T-helper 22 cell (primary cell): ENCODE measurements around the gene ADCY5.

ENCODE experiments used
- DNase-seq: peaks from one replicate; pipeline ENCODE4 v3.0.0-alpha.2; 2020; ENCODE audit warnings: low read depth

The ADCY5 gene

DNA sequence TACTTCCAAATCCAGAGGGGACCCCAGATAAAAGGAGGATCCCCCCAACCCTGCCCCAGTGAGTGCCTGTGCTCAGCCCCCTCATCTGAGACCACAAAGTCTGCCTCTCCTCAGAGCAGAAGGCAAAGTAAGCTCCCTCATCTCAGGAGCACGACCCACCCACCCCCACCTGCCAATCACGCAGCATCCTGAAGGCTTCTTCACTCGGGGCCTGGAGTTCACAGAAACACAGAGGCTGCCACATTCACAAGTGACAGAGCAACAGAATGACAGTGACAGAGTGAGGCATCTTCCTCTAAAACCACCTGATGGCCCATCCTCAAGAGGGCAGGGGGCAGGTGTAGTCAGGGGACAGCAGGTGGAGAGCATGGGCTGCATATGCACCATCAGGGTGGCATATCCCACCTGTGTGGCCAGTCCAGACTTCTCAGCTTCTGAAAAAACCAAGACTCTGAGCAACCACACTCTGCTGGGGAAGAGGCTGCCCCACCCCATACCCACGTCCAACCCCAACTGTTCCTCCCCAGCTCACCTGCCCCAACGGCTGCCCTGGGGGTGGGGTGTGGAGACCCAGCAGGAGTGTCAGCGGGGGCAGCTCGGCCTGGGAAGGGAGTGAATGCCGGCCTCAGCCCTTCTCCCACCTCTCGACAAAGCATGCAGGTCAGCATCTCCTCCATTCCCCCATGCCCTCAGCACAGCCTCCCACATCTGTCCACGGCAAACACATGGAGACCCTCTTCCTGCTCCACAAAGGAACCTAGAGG, 19.3 kb downstream of the ADCY5 start:
- no peak for DNase-seq

DNA sequence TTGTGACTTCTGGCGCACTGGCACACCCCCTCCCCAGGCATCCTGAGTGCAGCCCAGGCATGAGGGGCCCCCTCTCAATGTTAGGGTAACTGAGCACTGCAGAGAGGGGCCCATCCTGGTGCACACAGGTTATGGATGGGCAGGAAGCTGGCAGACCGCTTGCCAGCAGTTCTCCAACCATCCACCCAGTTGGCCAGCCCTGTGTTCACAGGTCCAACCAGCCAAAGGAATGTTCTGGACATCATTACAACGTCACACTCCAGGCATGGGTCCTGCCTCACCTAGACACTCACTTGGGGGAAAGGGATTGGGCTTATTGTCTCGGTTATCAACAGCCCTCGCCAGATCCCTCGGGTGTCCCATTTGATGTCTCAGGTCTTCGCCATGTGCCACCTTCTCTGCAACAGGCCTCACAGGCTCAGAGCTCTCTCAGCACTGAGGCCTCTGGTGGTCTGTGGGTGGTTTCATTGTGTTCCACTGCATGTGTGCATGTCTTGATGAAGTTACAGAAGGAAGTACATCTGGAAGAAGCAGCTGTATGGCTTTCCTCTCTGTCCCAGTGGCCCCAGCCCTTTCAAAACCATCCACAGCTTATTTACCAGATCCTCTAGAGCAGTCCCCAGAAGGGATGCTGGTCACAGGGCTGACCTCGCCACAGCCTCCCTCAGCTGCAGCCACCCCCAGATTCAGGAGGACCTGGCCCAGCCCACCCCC, 23.7 kb downstream of the ADCY5 start:
- DNase-seq = no peak

DNA sequence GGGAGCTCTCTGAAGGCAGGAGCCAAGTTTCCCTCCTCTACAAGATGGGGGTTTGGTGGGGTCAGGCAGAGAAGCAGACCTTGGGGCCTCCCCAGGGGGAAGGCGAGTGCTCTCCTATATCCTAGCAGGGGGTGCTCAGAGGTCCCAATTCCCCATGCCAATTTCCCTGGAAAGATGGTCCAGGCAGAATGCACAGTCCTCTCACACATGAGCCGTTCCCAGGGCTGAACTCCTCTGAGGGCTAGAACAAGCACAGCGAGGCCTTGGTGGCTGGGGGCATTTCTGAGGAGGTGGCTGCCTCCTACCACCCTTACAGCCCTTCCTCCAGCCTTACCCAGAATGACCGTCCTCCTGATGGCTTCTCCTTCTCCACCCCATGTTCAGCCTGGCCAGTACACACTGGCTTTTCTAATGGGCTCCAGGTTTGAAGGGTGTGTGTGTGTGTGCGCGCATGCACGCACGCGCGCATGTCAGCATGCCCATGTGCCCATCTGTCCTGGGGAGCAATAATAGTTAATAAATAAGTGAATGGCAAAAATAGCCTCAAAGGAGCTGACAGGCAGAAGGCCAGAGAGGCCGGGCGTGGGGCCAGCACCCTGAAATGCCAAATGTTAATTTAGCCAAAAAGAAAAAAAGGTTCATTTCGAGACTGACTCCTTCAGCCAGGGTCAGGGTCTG, 24.4 kb downstream of the ADCY5 start:
- DNase-seq = no peak

DNA sequence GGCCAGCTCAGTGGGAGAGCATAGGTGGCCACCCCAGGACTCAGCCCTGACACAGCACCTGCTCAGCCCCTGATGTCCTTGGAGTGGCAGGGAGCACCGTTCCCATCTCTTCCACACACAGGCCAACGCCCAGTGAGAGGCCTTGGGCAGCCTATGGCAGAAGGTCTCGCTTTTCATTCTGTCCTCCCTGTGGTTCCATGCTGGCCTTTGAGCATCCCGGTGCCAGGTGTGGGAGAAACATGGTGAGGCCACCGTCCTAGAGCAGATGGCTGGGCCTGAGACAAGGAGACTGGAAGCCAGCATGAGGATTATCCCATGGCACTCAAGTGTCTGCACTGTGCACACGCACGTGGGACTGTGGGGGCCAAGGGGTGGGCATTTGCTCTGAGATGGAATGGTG, 25.1 kb downstream of the ADCY5 start:
- no peak for DNase-seq

DNA sequence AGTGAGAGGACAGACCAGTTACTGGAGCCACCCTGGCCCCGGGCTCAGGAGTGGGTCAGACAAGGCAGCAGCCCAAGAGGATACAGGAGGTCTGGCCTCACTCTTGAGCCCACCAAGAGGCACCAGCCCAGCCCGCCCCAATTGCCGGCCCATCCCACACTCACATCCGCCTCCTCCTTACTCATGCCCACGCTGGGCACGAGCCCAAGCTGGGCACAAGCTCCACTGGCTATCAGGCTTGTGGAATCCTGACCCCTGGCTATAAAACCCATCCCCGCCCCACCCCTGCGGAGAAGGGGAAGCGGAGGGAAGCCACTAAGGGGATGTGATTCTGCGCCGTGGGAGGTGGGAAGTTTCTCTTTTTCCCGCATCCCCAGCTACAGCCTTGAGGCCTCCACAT, 25.9 kb downstream of the ADCY5 start:
- no peak for DNase-seq

DNA sequence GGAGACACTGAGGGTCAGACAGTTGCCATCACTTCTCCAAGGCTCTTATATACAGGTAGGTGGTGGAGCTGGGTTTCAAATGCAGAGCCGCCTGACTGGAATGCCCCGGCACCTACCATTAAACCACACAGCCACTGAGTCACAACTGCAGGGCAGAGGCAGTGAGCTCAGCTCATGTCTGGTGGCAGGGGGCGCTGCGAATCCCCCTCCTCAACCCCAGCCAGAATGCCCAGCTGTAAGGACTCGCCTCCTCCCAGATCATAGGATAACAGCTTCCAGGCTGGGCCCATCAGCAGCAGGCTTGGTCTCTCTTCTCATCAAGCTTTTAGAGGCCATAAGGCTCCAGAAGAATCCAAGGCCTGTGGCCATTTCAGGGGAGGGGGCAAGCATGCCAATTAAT, 26.4 kb downstream of the ADCY5 start:
- no peak for DNase-seq

DNA sequence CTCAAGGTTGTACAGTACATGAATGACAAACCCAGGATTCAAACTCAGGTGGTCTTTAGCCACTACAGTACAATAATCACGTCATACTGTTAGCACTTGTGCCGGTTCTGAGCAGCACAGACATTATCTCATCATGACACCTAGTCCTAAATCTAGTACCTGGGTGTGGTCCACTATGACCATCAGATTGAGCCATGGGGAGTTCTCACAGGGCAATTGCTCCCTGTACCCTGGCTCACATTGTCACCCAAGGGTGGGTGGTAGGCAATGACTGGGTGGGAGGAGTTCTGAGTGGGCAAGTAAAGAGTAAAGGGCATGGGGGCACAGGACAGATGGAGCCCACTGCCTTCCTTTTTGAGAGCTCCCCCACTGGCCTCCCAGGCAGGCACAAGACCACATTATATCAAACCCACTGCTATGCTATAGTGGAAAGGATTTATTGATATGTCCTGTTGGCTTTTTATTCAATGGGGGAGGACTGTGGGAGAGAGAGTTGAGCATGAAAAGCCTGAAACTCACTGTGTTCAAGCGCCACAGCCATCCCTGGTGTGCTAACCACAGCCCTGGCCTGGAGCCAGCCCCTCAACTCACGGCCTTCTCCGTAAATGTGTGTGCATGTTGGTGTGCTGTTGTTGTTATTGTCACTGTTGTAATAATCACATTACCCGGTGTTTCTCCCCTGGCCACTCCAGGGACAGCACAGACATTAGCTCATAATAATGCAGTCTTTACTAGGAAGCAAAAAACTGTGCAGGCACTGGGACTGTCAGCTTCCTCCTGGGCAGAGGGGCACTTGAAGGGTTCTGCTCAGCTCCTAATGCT, 27.3 kb downstream of the ADCY5 start:
- DNase-seq = no peak

DNA sequence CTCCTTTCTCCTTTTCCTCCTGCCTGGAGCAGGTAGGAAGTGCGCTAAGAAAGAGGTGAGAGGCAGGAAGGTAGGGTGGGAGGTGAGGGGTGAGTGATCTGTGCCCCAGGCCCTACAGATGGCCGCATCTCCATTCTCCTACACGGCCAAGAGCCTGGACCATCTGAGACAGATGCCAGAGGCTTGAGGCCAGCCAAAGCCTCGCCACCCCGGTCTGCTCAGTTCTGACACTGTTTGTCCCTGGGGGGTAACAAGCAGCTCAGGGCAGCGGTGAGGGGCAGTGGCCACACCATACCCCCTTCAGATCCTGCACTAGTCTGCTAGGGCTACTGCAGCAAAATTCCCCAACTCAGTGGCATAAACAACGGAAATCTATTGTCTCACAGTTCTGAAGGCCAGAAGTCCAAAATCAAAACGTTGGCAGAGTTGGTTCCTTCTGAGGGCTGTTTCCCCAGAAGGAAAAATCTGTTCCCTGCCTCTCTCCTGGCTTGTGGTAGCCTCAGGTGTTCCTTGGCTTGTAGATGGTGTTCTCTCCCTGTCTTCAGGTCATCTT, 28.4 kb downstream of the ADCY5 start:
- no peak for DNase-seq

DNA sequence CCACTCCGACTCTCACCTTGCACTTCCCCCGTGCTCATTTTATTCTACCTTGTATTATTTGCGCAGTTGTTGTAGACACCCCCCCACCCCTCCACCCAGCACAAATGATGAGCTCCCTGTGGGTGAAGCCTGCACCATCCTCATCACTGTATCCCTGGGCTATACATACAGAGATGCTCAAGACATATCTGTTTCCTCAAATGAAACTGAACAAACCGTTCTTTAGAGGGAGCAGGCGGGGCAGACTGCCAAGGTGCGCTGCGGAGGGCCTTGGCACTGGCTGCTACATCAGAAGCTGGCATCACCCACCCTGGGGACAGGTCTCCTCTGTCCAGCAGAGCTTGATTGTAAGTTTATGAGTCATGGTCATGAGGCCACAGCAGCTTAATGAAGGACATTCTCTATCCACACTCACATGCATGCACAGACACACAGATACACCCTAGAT, 29.0 kb downstream of the ADCY5 start:
- DNase-seq = no peak

DNA sequence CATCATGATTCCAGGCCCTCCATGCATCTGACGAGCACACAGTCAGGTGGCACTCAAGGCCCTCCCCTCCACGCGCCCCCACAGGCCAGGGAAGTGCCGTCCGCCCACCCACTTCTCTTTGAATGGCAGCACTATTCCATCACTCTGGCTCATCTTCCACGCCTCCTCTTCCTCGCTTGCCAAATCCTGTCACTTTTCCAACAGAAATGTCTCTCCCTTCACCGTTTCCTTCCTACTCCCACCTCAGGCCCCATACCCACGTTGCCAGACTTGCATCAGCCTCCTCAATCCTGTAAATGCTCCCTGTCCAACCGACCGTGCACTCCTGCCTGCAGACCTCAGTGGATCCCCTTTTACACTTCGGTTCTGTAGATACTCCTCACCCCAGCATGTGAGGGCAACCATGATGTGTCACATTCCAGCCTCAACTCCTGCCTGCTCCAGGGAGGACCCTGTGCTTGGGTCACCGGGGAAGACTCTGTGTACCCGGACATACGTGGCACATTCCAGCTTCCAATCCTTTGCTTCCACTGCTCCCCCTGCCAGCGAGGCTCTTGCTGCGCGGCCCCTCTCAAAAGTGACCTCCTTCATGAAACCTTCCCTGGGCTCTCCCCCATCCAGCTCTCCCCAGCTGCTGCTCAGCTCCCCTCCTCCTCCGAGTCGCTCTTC, 29.6 kb downstream of the ADCY5 start:
- no peak for DNase-seq

DNA sequence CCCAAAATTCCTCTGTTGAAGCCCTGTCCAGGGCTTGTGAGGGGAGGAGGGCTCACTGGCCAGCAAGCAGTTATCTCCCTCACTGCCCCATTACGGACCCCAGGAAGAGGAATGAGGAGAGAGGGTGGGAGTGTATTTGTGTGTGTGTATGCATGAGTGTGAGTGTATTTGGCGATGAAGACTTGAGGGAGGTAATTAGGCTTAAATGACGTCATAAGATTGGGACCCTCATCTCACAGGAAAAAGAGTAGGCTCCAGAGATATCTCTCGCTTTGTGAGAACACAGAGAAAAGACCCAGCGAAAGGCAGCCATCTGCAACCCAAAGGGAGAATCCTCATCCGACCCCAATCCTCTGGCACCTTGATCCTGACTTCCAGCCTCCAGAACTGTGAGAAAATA, 32.2 kb downstream of the ADCY5 start:
- DNase-seq = no peak

DNA sequence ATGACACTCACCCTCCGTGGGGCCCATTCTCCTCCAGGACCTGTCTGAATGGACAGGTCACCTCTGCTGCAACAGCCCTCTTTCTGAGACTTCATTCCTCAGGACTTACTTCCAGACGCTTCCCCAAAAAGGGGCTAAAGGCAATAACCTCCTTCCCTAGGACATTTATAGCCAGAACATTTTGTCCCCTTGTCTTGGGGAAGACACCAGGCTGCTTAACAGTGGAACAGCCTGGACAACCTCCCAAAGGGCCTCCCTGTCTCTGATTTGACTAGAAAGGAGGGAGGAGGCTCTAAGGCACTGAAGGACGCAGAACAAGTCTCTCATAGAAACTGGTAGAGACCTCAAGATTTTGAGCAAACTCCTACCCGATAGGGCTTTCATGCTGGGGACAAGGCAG, 32.7 kb downstream of the ADCY5 start:
- DNase-seq = no peak

DNA sequence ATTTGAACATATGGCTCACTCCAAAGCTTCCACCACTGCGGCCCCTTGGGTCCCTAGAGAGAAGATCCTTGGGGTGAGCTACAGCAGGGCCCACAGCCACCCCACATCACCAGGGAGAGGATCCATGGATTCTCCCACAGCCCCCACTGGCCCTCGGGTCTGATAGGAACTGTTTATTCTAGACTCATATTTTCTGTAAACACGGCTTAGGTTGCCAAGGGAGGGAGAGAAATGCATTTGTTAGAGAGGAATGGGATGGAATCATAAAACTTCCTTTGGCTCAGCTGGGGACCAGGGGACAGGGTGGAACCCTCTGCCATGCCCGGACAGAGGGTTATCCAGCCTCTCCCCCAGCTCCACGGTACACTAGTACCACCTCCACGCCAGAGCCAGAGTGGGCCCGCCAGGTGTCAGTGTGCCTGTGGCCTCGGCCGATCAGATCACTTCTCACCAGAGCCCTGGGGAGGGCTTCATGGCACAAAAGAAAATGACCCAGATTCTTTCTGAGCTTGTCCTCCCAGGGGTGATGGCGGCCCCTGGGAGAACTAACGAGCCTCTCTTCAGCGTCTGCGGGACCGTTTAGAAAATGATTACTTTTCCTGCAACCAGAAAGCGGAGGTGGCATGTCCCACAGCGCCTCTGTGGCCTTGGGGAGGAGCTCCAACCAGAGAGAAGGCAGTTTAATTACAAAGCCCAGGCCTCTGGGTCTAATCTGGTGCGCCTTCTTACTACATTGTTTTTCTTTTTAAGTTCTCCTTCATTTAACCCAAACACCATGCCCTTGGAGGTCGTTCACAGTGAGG, 33.7 kb downstream of the ADCY5 start:
- no peak for DNase-seq

DNA sequence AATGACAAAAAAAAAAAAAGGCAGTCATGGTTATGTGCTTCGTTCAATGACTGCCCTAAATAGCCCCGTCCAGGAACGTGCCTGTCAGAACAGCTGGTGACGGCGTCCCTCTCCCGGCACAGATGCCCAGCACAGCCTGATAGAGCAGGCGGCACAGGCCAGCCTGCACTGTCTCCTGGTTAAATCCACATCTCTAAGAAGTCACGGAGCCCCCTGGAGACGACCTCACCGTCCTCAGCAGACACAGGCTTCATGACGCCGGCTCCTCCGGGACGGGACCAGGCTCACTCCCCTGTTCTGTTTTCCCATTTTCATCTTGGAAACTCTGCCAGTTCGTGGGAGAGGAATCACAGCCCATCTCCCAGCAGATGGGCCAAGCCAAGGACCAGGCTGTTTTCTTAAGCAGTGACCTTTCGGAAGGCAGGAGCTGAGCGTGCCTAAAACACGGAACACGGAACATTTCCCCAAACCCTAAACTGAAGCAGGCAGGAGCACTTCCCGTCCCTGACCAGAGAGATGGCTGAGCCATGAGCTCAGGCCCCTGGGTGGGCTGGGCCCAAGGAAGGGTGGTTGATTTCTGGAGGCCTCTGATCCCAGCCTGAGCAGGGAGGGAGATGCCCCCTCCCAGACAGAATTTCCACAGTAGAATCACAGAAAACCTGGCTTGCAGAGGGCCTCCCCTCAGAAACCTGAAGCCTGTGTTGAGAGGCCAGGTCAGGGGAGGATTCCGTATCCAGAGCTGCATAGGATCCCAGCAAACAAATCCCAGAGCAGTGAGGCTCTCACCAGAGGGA, 35.9 kb downstream of the ADCY5 start:
- DNase-seq = no peak

DNA sequence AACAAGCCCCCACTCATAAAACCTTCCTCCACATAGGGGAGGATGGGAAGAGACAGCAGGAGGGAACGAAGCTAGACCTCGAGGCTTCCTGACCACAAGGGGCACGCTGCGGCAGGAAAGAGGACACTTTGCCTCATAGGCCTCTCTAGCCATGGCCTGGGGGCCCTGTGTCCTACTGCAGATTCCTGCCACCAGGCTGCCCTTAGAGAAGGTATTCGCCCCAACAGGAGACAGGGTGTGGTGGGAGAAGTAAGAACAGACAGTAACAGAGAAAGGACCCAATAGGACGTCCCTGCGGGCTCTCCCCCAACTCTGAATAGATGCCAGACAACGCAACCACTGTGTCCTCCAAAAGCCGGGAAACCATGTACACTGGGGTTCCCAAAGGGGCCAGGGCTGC, 36.8 kb downstream of the ADCY5 start:
- DNase-seq = no peak

DNA sequence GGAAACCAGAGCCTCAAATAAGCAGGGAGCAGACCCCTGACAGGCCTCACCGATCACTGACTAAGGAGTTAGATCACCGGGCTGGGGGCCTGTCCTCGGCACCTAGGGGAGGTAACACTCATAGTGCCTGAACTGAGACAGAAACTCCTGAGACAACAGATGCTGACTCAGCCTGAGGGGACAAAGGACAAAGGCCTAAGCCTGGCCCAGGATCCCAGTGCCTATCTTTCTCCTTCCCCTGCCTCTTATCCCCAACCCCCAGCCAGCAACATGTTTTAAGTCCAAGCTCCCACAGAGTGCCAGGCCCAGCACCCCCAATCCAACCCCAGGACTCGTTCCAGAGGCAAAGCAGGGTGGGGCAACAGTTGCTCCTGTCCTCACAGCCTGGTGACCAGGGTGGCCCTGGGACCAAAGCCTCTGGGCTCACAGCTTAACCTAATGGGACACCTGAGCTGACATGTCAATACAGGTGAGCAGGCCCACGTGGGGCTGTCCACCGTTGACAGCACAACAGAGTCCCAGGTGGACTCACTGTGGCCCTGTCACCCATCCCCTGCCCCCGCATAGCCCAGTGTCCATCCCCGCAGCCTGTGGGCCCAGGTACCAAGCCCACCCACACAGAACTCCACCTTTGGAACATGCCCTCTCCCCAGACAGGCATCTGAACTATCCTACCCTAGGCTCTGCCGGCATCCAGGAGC, 37.4 kb downstream of the ADCY5 start:
- no peak for DNase-seq

DNA sequence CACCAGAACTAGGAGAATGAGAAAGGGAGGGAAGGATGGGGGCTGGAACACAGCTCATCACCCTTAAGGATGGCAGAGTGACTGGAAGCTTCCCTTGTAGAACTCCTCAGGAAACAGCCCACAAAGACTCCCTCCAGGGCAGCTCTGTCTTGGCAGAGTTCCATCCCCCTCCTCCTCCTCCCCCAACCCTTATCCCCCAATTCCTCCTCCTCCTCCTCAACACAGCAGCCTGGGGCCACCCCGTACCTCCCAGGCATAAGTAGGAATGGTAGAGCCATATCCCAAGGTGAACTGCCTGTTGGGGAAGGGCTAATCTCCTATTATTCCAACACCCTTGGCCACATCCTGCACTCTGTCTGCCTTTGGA, 38.8 kb downstream of the ADCY5 start:
- no peak for DNase-seq

DNA sequence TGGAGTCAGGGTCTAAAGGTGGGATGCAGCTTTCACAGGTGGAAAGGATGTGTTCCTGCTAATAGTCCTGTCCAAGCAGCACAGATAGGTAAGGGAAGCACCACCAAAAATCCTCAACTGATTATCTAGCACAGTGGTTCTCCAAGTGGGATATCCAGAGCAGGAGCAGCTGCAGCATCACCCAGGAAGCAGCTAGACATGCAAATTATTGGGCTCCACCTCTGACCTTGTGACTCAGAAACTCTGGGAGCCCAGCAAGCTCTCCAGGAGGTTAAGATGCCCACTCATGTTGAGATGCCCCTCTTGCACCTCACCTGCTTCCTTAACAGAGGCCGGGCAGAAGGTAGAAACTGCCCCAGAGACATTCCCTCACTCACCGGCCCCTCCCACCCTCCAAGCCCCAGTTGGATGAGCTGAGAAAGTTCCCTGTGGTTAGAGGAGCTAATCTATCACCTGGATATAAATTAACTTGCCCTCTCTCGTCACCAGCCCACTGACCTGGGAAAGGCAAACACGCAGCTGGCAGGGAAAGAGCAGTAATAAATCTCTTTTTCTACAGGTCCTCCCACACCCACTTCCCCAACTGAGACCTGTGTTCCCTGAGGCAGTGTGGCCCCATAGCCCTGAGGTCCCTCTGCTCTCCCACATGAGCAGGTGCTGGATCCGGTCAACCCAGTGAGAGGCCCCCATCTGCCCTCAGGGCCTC, 39.3 kb downstream of the ADCY5 start:
- no peak for DNase-seq

DNA sequence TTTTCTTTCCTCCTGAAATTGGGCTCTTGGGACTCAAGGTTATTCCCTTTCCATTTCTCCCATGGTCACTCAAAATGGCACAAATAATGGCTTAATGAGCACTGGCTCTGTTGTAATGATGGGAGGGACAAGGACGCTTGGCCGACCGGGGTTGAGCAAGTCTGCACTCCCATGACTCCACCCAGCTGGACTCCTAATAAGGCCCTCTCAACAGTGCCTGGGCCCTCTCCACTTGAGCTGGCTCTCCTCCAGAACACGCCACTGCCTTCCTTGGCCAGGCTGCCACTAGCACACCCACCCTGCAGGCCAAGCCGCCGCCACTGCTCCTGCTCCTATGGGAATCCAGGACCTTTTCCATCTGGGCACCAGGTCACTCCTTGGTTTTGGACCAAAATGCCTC, 42.3 kb downstream of the ADCY5 start:
- DNase-seq = no peak
